ENCODE data around the gene TRIM52. TPM values are rescaled to one million over a fixed set of nuclear protein-coding genes. Genes with fewer than 3 reads are reported as not detected.
"Not testable (repeated sequence)": the region's sequence is repeated elsewhere in the genome, so short reads cannot be mapped to it uniquely, and the experiment has no call there.

The TRIM52 gene
- polyA plus RNA-seq, 1 donor from 2014 or later: 42.0 TPM

DNA sequence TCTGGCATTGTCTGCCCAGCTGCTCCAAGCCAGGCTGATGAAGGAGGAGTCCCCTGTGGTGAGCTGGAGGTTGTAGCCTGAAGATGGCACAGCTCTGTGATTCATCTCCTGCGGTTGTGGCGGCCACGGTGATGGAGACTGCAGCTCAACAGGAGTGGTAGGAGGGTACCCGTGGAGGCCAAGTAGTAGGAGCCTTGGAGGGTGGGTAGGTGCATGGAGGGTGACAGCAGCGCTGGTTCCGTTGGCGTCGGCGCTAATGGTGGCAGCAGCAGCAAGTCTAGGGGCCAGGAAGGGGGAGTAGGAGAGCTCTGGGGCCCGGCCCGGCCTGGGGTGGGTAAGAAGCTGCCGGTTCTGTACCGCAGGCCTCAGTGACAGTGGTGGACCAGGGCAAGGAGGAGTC lies 22.4 kb upstream of the TRIM52 start:
- TF ChIP-seq TAF1 (IDR thresholded peaks at IDR 0.05; ENCODE audit: low read depth) (no peak), RAD21 (conservative IDR thresholded peaks at IDR 0.05) (no peak), MXI1 (conservative IDR thresholded peaks at IDR 0.05; ENCODE audit: poor library complexity, severe bottlenecking) (no peak), POLR2AphosphoS5 (IDR thresholded peaks at IDR 0.05) (no peak), EP300 (conservative IDR thresholded peaks at IDR 0.05; ENCODE audit: poor library complexity, severe bottlenecking) (no peak), EZH2 (IDR thresholded peaks at IDR 0.05; ENCODE audit: borderline replicate concordance, insufficient read depth, low read length, poor library complexity, severe bottlenecking) (no peak), SMC3 (conservative IDR thresholded peaks at IDR 0.05; ENCODE audit: poor library complexity) (no peak)
- TF ChIP-seq, protein P1, sequence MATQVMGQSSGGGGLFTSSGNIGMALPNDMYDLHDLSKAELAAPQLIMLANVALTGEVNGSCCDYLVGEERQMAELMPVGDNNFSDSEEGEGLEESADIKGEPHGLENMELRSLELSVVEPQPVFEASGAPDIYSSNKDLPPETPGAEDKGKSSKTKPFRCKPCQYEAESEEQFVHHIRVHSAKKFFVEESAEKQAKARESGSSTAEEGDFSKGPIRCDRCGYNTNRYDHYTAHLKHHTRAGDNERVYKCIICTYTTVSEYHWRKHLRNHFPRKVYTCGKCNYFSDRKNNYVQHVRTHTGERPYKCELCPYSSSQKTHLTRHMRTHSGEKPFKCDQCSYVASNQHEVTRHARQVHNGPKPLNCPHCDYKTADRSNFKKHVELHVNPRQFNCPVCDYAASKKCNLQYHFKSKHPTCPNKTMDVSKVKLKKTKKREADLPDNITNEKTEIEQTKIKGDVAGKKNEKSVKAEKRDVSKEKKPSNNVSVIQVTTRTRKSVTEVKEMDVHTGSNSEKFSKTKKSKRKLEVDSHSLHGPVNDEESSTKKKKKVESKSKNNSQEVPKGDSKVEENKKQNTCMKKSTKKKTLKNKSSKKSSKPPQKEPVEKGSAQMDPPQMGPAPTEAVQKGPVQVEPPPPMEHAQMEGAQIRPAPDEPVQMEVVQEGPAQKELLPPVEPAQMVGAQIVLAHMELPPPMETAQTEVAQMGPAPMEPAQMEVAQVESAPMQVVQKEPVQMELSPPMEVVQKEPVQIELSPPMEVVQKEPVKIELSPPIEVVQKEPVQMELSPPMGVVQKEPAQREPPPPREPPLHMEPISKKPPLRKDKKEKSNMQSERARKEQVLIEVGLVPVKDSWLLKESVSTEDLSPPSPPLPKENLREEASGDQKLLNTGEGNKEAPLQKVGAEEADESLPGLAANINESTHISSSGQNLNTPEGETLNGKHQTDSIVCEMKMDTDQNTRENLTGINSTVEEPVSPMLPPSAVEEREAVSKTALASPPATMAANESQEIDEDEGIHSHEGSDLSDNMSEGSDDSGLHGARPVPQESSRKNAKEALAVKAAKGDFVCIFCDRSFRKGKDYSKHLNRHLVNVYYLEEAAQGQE (IDR thresholded peaks at IDR 0.05; ENCODE audit: borderline replicate concordance): no peak
- TF ChIP-seq, protein P2, sequence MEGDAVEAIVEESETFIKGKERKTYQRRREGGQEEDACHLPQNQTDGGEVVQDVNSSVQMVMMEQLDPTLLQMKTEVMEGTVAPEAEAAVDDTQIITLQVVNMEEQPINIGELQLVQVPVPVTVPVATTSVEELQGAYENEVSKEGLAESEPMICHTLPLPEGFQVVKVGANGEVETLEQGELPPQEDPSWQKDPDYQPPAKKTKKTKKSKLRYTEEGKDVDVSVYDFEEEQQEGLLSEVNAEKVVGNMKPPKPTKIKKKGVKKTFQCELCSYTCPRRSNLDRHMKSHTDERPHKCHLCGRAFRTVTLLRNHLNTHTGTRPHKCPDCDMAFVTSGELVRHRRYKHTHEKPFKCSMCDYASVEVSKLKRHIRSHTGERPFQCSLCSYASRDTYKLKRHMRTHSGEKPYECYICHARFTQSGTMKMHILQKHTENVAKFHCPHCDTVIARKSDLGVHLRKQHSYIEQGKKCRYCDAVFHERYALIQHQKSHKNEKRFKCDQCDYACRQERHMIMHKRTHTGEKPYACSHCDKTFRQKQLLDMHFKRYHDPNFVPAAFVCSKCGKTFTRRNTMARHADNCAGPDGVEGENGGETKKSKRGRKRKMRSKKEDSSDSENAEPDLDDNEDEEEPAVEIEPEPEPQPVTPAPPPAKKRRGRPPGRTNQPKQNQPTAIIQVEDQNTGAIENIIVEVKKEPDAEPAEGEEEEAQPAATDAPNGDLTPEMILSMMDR (IDR thresholded peaks at IDR 0.05; ENCODE audit: poor library complexity, severe bottlenecking): no peak
- no peaks in the 10 kb centered on the region for H3K27me3 ChIP-seq (ENCODE audit: insufficient read depth, low read depth, low read length)
- no peaks in the 10 kb centered on the region for H3K9me2 ChIP-seq (ENCODE audit: insufficient read depth, low read length)
- H3K4me2 ChIP-seq (ENCODE audit: low read length): no peak overlapping the region
- H3K9ac ChIP-seq (ENCODE audit: low read length): no peak overlapping the region
- peak overlapping the region; percentile 78 for H3K4me3 ChIP-seq (ENCODE audit: low read length)
- peaks cover 13% of the 10 kb centered on the region for H3K79me2 ChIP-seq (replicated peaks; ENCODE audit: insufficient read depth, low read length)
- no peaks in the 10 kb centered on the region for H4K20me1 ChIP-seq (ENCODE audit: insufficient read depth)
- no peaks in the 10 kb centered on the region for H3F3A ChIP-seq (ENCODE audit: insufficient read depth, low read length, poor library complexity, severe bottlenecking)
- no peak overlapping the region for H2AFZ ChIP-seq (ENCODE audit: low read depth, low read length)
- H3K9me3 ChIP-seq (ENCODE audit: low read length): no peaks in the 10 kb centered on the region
- no peak overlapping the region for H3K27ac ChIP-seq (ENCODE audit: low read length)
- no peaks in the 10 kb centered on the region for H3K36me3 ChIP-seq (ENCODE audit: insufficient read depth, low read length)

DNA sequence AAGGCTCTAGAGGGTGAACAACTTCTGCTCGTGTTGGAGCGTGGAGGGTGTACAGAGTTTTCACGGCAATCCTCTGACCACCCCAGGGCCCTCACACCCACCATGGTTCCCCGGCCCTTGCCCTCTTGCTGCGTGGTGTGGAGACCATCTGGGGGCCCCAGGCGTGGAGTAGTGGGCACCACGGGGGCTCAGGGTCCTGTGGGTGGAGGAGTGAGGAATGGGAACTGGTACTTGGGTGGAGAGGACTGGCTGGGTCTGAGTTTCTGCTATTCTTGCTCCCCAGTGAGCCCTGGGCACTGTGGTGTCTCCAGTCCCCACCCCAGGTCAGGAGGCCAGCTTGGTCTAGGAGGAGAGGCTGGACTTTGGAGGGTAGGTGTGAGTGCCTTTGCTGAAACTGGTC lies 21.9 kb upstream of the TRIM52 start:
- TF ChIP-seq POLR2AphosphoS5 (IDR thresholded peaks at IDR 0.05) (no peak), SMC3 (conservative IDR thresholded peaks at IDR 0.05; ENCODE audit: poor library complexity) (no peak), RAD21 (conservative IDR thresholded peaks at IDR 0.05) (no peak), EZH2 (IDR thresholded peaks at IDR 0.05; ENCODE audit: borderline replicate concordance, insufficient read depth, low read length, poor library complexity, severe bottlenecking) (no peak), TAF1 (IDR thresholded peaks at IDR 0.05; ENCODE audit: low read depth) (no peak), MXI1 (conservative IDR thresholded peaks at IDR 0.05; ENCODE audit: poor library complexity, severe bottlenecking) (no peak), EP300 (conservative IDR thresholded peaks at IDR 0.05; ENCODE audit: poor library complexity, severe bottlenecking) (no peak)
- TF ChIP-seq, protein P2 (IDR thresholded peaks at IDR 0.05; ENCODE audit: poor library complexity, severe bottlenecking): no peak
- TF ChIP-seq, protein P1 (IDR thresholded peaks at IDR 0.05; ENCODE audit: borderline replicate concordance): no peak
- Histone ChIP-seq H3K27me3 (ENCODE audit: insufficient read depth, low read depth, low read length) (no peaks in the 10 kb centered on the region), H3K4me2 (ENCODE audit: low read length) (no peak overlapping the region), H3K27ac (ENCODE audit: low read length) (no peak overlapping the region), H4K20me1 (ENCODE audit: insufficient read depth) (no peaks in the 10 kb centered on the region), H3K36me3 (ENCODE audit: insufficient read depth, low read length) (no peaks in the 10 kb centered on the region), H3K9ac (ENCODE audit: low read length) (no peak overlapping the region), H3K79me2 (replicated peaks; ENCODE audit: insufficient read depth, low read length) (peaks cover 13% of the 10 kb centered on the region), H3K9me2 (ENCODE audit: insufficient read depth, low read length) (no peaks in the 10 kb centered on the region), H3K9me3 (ENCODE audit: low read length) (no peaks in the 10 kb centered on the region), H2AFZ (ENCODE audit: low read depth, low read length) (no peak overlapping the region), H3F3A (ENCODE audit: insufficient read depth, low read length, poor library complexity, severe bottlenecking) (no peaks in the 10 kb centered on the region), H3K4me3 (ENCODE audit: low read length) (peak overlapping the region; percentile 78)

DNA sequence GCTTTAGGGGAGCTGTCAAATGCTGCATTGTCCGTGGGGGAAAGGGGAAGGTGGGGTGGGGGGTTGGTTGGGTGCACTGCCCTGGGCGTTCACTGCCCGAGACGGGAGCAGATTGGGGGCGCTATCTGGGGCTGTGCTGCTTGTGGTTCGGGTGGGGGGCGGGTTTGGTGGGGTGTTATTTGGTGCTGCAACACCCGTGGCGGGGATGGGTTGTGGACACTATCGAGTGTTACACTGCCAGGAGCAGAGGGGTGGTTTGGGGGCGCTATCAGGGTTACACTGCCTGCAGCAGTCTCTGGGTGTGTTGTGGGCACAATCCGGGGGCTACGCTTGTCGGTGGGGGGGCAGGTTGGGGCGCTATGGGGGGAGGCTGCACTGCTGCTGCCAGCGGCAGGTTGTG lies 21.5 kb upstream of the TRIM52 start:
- not testable (repeated sequence) for H3K27me3 ChIP-seq (ENCODE audit: insufficient read depth, low read depth, low read length); H3K4me2 ChIP-seq (ENCODE audit: low read length); H3K9me2 ChIP-seq (ENCODE audit: insufficient read depth, low read length)

More for the DNA sequence above, 21.5 kb upstream of the TRIM52 start:
- H3K9me3 ChIP-seq (ENCODE audit: low read length); H3K36me3 ChIP-seq (ENCODE audit: insufficient read depth, low read length); H4K20me1 ChIP-seq (ENCODE audit: insufficient read depth); H3F3A ChIP-seq (ENCODE audit: insufficient read depth, low read length, poor library complexity, severe bottlenecking); H2AFZ ChIP-seq (ENCODE audit: low read depth, low read length): not testable (repeated sequence)
- Histone ChIP-seq H3K9ac (ENCODE audit: low read length) (peak overlapping the region; percentile 87), H3K27ac (ENCODE audit: low read length) (peak overlapping the region; percentile 87), H3K4me3 (ENCODE audit: low read length) (peak overlapping the region; percentile 78), H3K79me2 (replicated peaks; ENCODE audit: insufficient read depth, low read length) (peaks cover 13% of the 10 kb centered on the region)
